Pancreas (tissue), 10 donors: ENCODE results near the gene NMRAL1. TPM values are rescaled to one million over a fixed set of nuclear protein-coding genes. Genes with fewer than 3 reads are reported as not detected.

Experiments used
- ATAC-seq, 4 donors: fragments of 200-7000 bp; cut with Tn5 transposase; one replicate each; pipeline versions ENCODE4 v1.8.0 to v1.9.1; 2020; ENCODE audit warnings: mild to moderate bottlenecking in 4 of 4, moderate library complexity in 4 of 4
- DNase-seq, 6 donors: peaks; one replicate each; pipeline ENCODE4 v3.0.0-alpha.2; 2020
- FAIRE-seq: peaks from 2 replicates; lab custom pipeline; 2012; peaks lifted over from hg19 to GRCh38; lab: Jason Lieb, UNC
- H3K27ac ChIP-seq, 4 donors: fragments of 200-600 bp; sonication (generic); 1 replicate in 3 of 4; 2 replicates in 1 of 4; pipeline versions ENCODE4 v1.5.0 to v1.8.0; 2020
- H3K27me3 ChIP-seq, 4 donors: fragments of 200-600 bp; one replicate each; pipeline ENCODE4 v1.8.0; 2021
- H3K36me3 ChIP-seq, 3 donors: fragments of 200-600 bp; sonication (generic) in 1 of 3; one replicate each; pipeline versions ENCODE4 v1.5.0 to v1.8.0; 2020 to 2021
- H3K4me1 ChIP-seq, 3 donors: fragments of 200-600 bp; one replicate each; pipeline ENCODE4 v1.8.0; 2021
- H3K4me3 ChIP-seq, 4 donors: fragments of 200-600 bp; sonication (generic) in 2 of 4; one replicate each; pipeline versions ENCODE4 v1.5.0 to v1.8.0; 2020 to 2021
- H3K9me3 ChIP-seq, 4 donors: fragments of 200-600 bp; one replicate each; pipeline ENCODE4 v1.8.0; 2021
- WGBS, 2 donors: extraction: QIAGEN DNeasy Blood & Tissue Kit; methylation state at CpG; one replicate each; pipeline ENCODE4 v1.1.7; 2013; 5-methylcytosine and 5-hydroxymethylcytosine counted together
- intact Hi-C, 3 donors: fragments of 100-400 bp; cut with DNase I; formaldehyde crosslinking; loops; one replicate each; pipeline versions ENCODE4 v1.11.1 to v1.14.2; 2022
- polyA plus RNA-seq, 2 donors: library from polyadenylated mRNA; stranded (reverse); fragments of 200-250 nt; gene quantifications; one replicate each; pipeline ENCODE4 v1.2.3, GENCODE V29; 2013
- total RNA-seq, 6 donors: library from RNA; stranded (reverse); fragmentation: NEBNext Ultra II Directional in 4 of 6; extraction: Animal tissue kit (Norgen Biotek cat#: 25700) in 4 of 6; gene quantifications; one replicate each; pipeline versions ENCODE4 v1.2.1 to v1.2.4, GENCODE V29; 2021 to 2023
- TF ChIP-seq, protein P1 (sequence below), 4 donors: fragments of 200-600 bp; sonication (generic) in 3 of 4; IDR thresholded peaks; one replicate each; pipeline versions ENCODE4 v1.5.0 to v1.8.0; 2021; ENCODE audit warnings: antibody characterized with exemption in 4 of 4
- donor health status: healthy with polysubstance abuse.
- donor health status: DM: no; HTN: no; CAD: no; lungs with moderate emphysema.
- donor health status: DM: no; HTN: no; CAD: no.
- donor health status: control.
- donor health status: control.
- donor health status: Bipolar disorder and iron deficiency.
- donor health status: DM: yes; HTN: yes; CAD: no.
- donor health status: DM: no; HTN: no; CAD: no.
- donor health status: DM: no; HTN: no; CAD: no.
- donor health status: DM: yes; HTN: yes; CAD: no.

NMRAL1 gene
- total and polyA plus RNA-seq, 8 donors = 21.9 to 84.7 (median 25.1) TPM

DNA sequence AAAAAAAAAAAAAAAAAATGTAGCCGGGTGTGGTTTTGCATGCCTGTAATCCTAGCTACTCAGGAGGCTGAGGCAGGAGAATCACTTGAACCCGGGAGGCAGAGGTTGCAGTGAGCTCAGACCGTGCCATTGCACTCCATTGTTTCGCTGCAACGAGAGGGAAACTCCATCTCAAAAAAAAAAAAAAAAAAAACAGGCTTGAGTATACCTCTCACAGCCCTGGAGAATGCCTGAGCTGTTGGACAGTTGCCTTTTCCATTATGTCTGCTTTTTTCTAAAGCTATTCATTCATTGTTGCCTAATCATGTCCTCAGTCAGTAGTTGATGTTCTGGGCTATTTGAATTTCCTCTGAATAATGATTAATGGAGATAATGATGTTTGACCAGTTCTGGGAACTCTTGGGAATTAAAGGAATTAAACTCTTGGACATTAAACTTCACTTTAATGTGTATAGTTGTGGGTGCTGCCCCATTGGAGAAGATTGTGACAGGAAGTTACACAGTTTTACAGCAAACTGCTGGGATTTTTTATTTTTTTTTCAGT is 13.6 kb upstream of the NMRAL1 start:
- intact Hi-C loops = no loop called here
- no peak for FAIRE-seq
- WGBS, 2 donors = 20 to 38% methylated on average over 5 of the region's 5 CpGs

DNA sequence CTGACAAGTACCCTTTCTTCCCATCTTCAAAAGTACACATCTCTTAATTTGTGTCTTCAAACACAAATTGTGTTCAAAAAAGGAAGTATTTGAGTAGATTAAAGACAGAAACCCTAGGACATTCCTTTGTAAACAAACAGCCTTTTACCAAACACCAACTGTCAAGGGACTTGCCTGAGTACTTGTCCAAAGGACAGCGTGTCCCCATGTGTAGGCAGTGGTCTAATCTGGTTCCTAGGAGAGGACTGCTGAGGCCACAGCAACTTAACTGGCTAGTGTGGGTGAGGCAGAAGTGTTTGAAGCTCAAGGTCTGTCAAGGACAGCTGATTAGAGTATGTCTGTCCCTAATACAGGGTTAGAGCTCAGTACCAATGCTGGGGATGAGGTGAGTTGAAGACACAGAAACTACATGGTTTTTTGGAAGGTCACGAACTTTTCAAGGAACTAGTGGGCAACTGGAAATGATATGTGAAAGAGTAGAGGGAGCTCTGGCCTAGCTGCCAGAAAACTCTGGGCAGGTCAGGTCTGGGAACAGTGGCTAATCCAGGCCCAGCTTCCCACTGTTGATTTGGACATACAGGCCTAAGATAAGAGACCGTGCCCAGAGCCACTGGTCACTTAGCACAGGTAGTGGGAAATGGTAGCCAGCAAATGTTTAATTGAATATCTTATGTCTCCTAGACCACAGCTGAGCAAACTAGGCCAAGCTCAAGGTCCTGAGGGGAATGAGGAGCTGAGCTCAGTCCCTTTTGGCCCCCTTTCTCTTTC is 11.9 kb upstream of the NMRAL1 start:
- FAIRE-seq (no peak), DNase-seq (peak in 2 of 6 donors; percentile 25 to 27), ATAC-seq (peak; percentile 44 to 78 (median 70))
- intact Hi-C loops = no loop called here
- no peaks in the 10 kb centered on the region for H3K9me3 ChIP-seq
- H3K36me3 ChIP-seq = peaks cover 0 to 3% (median 0%) of the 10 kb centered on the region in 3 donors
- H3K4me3 ChIP-seq = no peak overlapping the region
- TF ChIP-seq, protein P1, sequence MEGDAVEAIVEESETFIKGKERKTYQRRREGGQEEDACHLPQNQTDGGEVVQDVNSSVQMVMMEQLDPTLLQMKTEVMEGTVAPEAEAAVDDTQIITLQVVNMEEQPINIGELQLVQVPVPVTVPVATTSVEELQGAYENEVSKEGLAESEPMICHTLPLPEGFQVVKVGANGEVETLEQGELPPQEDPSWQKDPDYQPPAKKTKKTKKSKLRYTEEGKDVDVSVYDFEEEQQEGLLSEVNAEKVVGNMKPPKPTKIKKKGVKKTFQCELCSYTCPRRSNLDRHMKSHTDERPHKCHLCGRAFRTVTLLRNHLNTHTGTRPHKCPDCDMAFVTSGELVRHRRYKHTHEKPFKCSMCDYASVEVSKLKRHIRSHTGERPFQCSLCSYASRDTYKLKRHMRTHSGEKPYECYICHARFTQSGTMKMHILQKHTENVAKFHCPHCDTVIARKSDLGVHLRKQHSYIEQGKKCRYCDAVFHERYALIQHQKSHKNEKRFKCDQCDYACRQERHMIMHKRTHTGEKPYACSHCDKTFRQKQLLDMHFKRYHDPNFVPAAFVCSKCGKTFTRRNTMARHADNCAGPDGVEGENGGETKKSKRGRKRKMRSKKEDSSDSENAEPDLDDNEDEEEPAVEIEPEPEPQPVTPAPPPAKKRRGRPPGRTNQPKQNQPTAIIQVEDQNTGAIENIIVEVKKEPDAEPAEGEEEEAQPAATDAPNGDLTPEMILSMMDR (IDR thresholded peaks at IDR 0.05) = no peak
- H3K27me3 ChIP-seq = no peaks in the 10 kb centered on the region
- 47 to 50% methylated on average over 3 of the region's 3 CpGs for WGBS, 2 donors
- peak overlapping the region; percentile 4 to 68 (median 44) for H3K27ac ChIP-seq
- peaks cover 8 to 39% (median 31%) of the 10 kb centered on the region in 3 donors for H3K4me1 ChIP-seq

More for the DNA sequence above, 13.6 kb upstream of the NMRAL1 start:
- no peaks in the 10 kb centered on the region for H3K27me3 ChIP-seq
- H3K27ac ChIP-seq = peak overlapping the region in 2 of 4 donors; percentile 19 to 48
- peaks cover 0 to 3% (median 0%) of the 10 kb centered on the region in 3 donors for H3K36me3 ChIP-seq
- ATAC-seq (peak; percentile 60 to 77 (median 70)), DNase-seq (no peak)
- peaks cover 8 to 32% (median 26%) of the 10 kb centered on the region in 3 donors for H3K4me1 ChIP-seq
- H3K4me3 ChIP-seq = no peak overlapping the region
- TF ChIP-seq, protein P1 (IDR thresholded peaks at IDR 0.05) = no peak
- no peaks in the 10 kb centered on the region for H3K9me3 ChIP-seq

DNA sequence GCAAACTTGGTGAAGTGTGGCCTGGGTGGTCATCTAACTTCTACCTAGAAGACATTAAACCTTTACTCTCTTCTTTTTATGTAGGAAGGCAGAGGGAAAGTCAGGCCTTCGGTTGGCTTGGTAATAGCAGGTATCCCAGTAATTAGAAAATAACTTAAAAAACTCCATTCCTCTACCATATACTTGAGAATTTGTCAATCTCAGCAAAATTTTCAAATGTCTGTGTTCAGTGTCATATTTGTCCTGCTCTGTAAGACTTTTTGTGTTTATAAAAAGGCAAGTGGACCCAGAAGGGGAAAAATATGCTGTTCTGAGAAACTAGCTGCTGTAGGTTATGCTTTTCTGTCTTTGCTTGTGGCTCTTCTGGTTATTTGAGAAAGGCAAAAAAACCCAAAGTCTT is 7.5 kb upstream of the NMRAL1 start:
- 90 to 94% methylated on average over 1 of the region's 1 CpG for WGBS, 2 donors
- DNase-seq = no peak
- H3K4me3 ChIP-seq = no peak overlapping the region
- TF ChIP-seq, protein P1 (IDR thresholded peaks at IDR 0.05) = no peak
- no peaks in the 10 kb centered on the region for H3K9me3 ChIP-seq
- H3K4me1 ChIP-seq = peaks cover 0 to 28% (median 14%) of the 10 kb centered on the region in 3 donors
- H3K27me3 ChIP-seq = no peaks in the 10 kb centered on the region
- H3K27ac ChIP-seq = no peak overlapping the region
- intact Hi-C loops = no loop called here
- peaks cover 0 to 3% (median 0%) of the 10 kb centered on the region in 3 donors for H3K36me3 ChIP-seq
- FAIRE-seq = no peak
- ATAC-seq = no peak

DNA sequence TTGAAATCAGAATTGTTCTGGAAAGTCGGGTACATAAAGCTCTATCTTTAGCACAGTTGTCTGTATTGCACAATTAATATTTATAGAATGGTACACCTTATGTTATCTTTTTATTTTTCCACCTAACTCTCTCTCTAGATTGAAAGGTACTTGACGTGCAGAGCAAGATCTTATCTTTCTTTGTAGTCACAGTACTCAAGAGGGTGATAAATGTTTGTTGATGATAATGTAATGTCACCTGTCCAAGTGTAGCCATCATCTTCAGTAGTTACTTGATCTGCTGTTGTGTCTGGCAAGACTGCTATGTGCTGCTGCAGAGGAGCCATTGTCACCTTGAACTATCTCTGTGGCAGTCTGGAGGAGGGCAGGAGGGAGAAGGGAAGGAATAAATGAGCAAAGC is 7.1 kb upstream of the NMRAL1 start:
- intact Hi-C loops = no loop called here
- TF ChIP-seq, protein P1 (IDR thresholded peaks at IDR 0.05) = no peak
- peaks cover 0 to 23% (median 14%) of the 10 kb centered on the region in 3 donors for H3K4me1 ChIP-seq
- H3K9me3 ChIP-seq = no peaks in the 10 kb centered on the region
- no peak overlapping the region for H3K4me3 ChIP-seq
- H3K36me3 ChIP-seq = peaks cover 0 to 3% (median 0%) of the 10 kb centered on the region in 3 donors
- no peak for ATAC-seq
- H3K27me3 ChIP-seq = no peaks in the 10 kb centered on the region
- no peak for FAIRE-seq
- H3K27ac ChIP-seq = no peak overlapping the region
- DNase-seq = no peak
- 28 to 31% methylated on average over 2 of the region's 2 CpGs for WGBS, 2 donors
